HG03066 (cell line): ENCODE data around the gene AOAH.
"Not testable (repeated sequence)": the region's sequence is repeated elsewhere in the genome, so short reads cannot be mapped to it uniquely, and the experiment has no call there.

Experiments
- ATAC-seq: cut with Tn5 transposase; IDR thresholded peaks from one replicate; pipeline ENCODE4 v1.9.1; 2021; ENCODE audit warnings: low read depth; ENCODE audit not compliant: unreplicated experiment

Gene AOAH

DNA sequence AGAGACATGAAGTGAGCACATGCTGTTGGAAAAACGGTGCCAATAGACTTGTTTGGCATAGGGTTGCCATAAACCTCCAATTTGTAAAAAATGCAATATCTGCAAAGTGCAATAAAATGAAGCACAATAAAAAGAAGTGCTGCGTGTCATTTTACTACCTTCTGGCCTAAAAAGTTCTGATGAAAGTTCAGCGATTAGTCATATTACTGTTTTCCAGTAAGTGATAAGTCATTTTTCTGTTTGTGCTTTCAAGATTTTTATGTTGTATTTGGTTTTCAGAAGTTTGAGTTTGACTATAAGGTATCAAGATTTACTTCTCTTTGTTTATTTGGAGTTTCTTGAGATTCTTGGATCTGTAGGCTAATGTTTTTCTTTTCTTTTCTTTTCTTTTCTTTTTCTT, 16.8 kb downstream of the AOAH start:
- ATAC-seq: no peak

DNA sequence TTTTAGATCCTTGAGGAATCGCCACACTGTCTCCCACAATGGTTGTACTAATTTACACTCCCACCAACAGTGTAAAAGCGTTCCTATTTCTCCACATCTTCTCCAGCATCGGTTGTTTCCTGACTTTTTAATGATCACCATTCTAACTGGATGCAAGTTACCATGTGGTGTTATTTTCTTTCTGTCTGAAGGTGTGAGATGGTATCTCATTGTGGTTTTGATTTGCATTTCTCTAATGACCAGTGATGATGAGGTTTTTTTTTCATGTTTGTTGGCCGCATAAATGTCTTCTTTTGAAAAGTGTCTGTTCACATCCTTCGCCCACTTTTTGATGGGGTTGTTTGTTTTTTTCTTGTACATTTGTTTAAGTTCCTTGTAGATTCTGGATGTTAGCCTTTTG, 20.4 kb downstream of the AOAH start:
- ATAC-seq: not testable (repeated sequence)

DNA sequence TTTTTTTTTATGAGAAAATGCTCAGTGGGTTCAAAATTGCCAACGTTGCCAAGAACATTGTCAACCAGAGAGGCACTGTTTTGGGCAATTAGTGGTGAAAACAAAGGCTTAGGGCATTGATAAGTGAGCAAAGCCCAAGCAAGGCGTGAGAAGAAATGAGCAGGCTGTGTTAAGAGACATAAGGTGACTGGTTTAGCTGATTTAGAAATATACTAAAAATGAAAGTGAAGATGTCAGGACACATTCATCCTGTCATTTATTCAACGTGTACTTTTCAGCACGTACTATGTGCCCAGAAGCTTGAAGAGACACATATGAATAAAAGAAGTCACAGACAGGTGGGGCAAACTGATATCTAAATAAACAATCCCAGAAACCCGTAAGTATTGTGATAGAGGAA, 31.8 kb downstream of the AOAH start:
- ATAC-seq: no peak

DNA sequence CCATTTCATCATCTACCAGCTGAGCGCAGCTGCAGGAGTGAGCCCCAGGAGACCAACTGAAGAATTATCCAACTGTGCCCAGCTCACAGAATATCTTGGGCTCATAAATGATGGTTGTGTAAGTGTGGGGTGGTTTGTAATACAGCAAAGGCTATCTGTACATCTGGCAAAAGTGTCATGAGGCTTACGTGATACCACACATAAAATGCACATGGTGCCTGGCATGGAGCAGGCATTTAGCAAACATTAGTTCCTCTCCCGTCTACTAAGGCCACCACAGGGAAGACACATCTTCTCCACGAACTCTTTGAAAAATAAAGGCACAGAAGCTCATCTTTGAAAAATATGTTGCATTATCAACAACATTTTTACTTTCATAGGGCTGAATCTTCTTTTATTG, 32.3 kb downstream of the AOAH start:
- no peak for ATAC-seq

DNA sequence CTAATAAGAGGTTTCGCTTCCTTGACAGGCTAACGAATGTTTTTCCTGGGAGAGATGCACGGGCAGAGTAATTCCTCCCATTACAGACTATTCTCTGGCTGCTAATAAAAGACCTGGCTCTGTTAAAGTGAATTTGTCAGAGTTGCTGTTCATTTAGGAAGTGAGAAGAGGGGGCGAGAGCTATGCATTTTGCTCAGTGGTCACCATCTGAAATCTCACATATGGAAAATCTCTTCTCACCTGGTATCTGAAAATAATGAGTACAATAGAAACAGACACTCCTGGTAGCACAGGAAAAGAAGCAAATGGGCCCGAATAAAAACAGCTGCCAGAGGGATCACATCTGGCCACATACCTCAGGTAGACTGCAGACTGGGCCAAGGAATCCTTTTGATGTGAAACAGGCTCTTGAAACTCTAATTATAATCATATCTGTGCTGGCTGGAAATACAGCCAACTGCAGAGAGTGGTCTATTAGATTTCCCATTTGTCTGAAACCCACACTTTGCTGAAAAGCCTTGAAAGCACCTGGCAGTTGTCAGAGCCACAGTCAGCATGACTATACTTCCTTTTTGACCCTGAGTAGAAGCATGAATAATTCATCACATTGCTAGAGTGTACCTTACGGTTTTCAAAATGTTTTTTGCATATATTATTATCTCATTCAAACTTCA, 33.6 kb downstream of the AOAH start:
- ATAC-seq: no peak

DNA sequence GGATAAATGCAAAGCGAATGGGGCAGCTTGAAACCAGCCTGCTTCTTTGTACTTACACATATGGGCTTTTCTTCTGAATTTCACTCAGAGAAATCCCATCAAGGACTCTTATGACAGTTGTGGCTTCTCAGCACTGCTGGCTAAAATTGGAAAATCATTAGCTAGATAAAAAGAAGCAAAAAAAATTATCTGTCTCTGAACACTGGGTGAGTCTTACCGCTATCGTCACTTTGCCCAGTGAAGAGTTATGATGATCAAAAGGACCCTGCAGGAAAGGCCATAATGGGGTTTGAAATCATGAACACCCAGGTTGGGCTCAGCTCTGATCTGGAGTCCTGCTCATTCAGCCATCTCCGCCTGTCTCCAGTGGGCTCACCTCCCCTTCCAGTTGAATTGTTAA, 34.3 kb downstream of the AOAH start:
- ATAC-seq: no peak

DNA sequence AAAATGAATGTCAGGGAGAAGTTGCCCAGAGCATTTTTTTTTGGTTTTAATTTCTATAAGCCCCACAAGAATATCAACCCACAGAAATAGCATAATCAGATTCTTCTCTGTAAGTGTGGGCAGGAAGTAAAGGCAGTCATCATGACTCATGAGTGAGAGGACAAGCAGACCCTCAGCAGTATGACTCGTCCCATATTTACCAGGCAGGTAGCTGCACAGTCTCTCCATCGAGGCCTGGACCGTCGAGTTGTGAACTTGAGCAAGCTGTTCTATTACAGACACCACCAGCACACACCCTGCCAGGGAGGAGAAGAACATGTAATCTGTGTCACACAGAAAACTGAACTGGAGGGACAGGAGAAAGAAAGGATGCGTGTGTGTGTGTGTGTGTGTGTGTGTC, 37.8 kb downstream of the AOAH start:
- ATAC-seq: no peak

DNA sequence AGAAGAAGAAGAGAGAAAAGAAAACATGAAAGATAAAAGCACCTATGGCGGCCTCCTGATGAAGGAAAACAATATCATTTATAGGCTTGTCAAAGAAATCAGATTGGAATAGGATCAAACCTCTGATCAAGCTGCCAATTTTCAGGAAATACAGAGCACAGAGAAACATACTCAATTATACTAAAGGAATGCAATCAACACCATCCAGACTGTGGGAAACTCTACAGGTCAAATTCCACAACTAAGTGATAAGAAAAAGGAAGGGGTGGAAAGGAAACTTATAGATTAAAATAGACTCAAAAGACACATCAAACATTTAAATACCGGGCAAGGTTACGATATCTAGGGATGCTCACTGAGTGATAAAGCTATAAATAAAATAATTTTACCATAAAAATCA, 39.3 kb downstream of the AOAH start:
- ATAC-seq: no peak

DNA sequence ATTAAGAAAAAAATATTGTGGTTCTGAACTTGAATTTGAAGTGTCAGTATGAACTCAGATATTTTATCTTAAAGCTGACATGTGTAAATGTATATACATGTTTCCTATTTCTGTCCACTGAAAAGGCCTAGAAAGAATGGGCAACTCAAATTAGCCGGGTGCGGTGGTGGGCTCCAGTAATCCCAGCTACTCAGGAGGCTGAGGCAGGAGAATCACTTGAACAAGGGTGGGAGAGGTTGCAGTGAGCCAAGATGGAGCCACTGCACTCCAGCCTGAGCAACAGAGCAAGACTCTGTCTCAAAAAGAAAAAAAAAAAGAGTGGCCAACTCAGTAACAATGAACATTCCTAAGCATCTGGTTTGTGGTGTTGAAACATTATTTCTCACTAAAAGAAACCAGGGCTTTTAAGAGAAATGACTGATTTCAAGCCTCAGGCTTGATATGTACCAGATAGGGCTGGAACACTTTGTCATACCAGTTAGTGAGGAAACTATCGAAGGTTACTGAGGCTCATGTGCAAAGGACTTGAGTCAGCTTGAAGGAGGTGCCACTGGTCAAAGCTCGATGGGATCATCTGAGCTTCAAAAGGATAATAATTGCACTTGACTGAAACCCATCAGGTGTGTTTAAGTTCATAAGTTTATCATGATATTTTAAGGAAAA, 40.5 kb downstream of the AOAH start:
- ATAC-seq: no peak

DNA sequence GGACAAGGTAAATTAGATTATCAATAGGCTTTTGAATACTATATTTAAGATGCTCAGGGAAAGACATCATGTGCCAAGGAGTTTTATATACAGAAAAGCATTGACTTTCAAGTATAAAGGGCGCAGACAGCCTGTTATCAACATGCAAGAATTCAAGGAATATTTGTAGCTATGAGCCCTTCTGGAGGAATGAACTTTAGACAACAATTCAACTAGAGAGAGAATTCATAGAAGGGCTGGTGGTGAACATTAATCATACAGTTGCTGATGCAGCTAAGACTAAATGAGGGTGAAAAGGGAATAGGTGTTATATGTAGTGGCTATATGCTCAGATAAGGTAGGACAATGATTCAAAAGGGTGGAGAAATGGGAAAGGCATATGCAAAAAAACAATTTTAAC, 41.2 kb downstream of the AOAH start:
- ATAC-seq: no peak

DNA sequence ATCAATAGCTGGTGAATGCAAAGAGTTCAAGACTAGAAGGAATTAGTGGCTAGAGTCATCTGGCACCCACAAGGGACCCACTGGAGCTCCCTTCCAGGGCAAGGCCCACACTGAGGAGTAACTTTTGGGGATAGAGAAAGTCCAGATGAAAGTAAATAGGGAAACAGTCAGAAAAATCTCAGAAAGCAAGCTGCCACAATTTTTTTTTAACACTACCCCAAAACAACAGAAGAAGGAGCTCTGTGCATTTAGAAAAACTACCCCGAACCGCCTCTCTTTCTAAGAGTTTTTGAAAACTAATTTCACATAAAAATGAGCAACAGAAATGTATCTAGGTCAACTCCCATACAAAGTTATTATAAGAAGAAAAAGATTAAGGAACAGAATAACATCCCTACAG, 42.2 kb downstream of the AOAH start:
- ATAC-seq: no peak

DNA sequence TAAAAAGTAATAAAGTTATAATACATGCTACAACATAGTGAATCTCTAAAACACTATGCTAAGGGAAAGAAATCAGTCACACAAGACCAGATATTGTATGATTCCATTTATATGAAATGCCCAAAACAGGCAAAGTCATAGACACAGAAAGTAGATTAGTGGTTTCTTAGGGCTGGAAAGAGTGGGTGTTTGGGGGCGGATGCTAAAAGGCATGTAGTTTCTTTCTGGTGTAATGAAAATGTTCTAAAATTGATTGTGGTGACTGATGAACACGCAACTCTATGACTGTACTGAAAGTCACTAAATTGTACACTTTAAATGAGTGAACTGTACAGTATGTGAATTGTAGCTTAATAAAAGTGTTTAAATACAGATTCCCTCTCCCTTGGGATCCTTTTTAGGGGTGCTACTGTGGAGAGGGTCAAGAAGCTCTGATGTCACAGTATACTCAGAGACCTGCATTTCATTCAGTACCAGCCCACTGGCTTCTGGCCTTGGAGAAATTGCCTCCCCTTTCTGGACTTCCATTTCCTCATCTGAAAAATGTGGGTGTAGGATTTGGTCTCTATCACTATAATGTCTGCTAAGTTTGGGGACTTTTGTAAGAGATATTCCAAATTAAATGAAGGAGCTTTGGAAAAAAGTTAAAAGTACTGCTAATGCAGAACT, 46.4 kb downstream of the AOAH start:
- peak; percentile 46 for ATAC-seq

DNA sequence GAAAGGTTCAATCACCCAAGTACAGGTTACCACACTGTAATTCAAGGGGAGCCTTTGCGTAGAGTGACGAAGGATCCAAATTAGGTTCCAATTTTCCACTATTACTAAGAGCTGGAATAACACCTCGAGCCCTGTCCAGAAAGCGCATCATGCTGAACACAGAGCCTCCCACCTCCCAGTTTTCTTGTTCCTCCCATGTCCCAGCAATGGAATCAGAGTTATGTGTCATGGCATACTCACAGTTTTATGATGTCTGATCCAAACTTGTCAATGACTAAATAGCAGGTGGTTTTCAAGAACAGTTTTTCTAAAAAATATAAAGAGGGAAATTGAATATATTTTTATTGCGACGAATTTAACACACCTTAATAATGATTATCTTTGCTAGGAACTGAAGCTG, 50.6 kb downstream of the AOAH start:
- no peak for ATAC-seq

DNA sequence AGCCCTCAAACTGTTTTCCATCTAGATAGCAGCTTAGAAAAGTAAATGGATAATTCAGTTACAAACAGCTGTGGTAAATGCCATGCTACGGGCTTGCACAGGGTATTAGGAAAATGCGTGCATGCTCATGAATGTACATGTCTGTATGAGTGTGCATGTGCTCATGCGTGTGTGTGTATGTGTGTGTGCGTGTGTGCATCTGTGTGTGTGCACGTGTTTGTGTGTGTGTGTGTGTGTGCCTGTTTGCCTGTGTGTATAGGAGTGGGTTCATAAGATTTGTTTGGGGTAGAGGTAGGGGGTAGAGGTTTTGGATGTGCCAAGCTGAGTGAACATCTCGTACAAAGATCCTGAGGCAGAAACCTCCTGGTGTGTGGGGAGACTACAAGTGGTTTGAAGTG, 52.9 kb downstream of the AOAH start:
- no peak for ATAC-seq

DNA sequence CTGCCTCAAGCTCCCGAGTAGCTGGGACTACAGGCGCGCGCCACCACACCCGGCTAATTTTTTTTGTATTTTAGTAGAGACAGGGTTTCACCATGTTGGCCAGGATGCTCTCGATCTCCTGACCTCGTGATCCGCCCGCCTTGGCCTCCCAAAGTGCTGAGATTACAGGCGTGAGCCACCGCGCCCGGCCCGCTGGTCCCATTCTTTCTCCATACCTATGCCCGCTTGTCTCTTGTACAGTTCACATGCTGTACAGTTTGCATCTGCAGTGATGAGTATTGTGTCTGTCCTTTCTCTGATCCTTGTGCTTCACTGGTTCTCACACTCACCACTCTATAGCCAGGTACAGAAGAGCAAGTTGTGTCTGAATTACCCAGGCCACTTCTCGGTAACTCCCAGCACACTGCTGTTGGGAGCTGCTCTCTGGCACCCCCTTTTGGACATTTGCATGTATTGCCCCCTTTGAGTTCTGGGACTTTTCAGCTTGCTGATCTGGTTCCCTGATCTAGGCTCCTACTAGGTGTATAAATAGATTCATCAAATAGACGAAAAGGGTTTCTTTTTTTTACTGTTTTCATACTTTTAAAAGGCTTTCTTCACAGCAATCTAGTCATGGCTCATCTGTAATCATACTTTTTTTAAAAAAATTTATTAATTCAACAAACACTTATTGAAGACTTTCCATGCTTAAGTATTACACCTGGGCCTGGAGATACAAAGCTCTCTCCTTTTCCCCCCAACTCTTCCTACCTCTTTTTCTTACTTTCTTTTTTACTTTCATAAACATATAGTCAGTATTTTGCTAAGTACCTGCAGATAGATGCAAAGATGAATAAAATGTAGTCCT, 53.5 kb downstream of the AOAH start:
- no peak for ATAC-seq

DNA sequence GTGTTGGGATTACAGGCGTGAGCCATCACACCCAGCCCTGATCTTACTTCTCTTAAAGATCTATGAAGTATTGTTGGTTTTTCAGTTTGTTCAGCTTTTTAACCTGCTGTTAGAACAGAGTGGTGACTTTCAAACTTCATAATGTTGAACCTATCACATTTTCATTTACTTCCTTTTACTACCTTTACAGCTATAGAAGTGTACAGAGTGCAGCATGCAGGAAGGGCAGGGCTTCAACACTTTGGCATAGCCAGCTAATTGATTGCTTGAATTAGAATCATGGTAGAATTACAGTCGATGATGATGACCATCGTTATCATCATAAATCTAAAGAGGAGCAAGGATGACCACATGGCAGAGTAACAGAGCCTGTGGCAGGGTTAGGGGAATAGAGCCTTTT, 55.5 kb downstream of the AOAH start:
- ATAC-seq: no peak

DNA sequence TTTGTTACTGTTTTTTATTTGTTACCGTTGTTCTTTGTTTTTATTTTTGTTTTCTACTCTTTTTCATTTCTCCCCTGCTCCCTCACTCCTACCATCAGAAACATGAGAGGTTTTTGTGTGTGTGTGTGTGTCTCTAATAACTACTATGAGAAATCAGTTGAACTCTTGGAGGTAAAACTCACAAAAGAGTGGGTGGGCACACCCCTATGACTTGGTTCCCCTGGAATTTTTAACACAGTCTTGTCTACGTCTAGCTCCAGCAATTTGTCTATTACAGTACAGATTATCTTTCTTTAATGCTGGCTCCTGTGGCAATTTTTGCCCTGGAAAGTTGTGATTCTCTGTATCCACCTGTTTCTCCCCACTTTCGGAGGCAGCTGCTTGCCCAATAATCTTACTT, 56.2 kb downstream of the AOAH start:
- ATAC-seq: no peak

DNA sequence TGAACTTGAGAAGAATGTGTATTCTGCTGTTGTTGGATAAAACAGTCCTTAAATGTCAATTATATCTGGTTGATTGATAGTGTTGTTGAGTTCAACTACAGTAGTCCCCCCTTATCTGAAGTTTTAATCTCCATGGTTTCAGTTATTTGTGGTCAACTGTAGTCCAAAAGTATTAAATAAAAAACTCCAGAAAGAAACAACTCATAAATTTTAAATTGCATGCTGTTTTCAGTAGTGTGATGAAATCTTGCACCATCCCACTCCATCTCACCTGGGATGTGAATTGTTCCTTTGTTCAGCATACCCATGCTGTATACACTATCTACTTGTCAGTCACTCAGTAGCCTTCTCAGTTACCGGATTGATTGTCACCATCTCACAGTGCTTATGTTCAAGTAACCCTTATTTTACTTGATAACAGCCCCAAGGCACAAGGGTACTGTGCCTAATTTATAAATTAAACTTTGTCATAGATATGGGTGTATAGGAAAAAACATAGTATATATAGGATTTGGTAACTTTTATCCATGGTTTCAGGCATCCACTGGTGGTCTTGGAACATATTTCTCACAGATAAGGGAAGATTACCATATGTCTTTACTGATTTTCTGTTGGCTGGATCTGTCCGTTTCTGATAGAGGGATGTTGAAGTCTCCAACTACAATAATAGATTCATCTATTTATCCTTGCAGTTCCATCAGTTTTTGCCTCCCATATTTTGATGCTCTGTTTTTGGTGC, 57.1 kb downstream of the AOAH start:
- no peak for ATAC-seq

DNA sequence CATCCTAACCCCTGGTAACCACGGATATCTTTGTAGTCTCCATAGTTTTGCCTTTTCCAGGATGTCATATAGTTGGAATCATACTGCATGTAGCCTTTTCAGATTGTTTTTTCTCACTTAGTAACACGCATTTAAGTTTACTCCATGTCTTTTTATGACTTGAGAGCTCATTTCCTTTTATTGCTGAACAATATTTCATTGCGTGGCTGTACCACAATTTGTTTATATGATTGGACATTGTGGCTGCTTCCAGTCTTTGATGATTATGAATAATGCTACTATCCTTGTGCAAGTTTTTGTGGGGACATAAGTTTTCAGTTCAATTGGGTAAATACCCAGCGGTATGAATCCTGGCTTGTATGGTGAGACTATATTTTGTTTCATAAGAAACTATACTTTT, 60.8 kb downstream of the AOAH start:
- no peak for ATAC-seq

DNA sequence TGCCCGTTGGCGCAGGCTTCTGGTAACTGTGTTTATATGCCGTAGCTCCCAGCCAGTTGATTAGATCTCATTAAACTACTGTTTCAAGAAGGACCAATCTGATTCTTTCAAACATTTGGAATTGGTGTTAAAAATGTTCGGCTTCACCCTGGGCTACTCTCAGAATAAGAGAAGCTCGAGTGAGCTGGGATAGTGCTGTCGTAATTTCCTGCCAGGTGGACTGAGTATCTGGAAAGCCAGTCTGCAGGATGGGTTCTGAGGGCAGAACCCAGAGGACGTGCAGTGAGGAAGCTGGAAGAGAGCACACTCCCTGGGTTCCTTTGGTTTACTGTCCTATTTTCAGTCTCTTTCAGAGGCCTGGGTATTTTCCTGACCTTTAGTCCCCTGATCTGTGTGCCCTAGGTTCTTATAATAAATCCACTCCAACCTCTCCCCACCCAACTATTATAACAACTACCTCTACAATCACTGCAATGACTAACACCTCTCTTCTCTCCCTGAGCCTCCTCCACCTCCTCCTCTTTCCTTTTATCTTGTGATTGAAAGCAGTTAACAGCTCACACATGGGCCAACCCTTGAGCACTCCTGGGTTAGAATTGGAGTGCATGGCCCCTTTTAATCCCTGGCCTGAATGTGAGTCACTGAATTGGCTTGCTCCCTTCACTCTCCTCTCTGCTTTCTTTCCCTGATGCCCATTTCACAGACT, 63.0 kb downstream of the AOAH start:
- no peak for ATAC-seq
